Mesodermal cell (in vitro differentiated cells): Measurements from ENCODE around the gene PYGB.

Experiments
- H3K27ac ChIP-seq: 2 replicates; pipeline ENCODE4 v1.7.0; 2013; ENCODE audit warnings: mild to moderate bottlenecking, low read depth, low read length, moderate library complexity; ENCODE audit not compliant: severe bottlenecking
- H3K36me3 ChIP-seq: 2 replicates; pipeline ENCODE4 v1.7.1; 2013; ENCODE audit warnings: mild to moderate bottlenecking, low read length, moderate library complexity; ENCODE audit not compliant: control insufficient read depth, insufficient read depth
- H3K4me1 ChIP-seq: one replicate; pipeline ENCODE4 v1.7.1; 2013; ENCODE audit warnings: mild to moderate bottlenecking, low read length; ENCODE audit not compliant: insufficient read depth, control insufficient read depth, poor library complexity, severe bottlenecking
- H3K4me3 ChIP-seq: 2 replicates; pipeline ENCODE4 v1.7.0; 2013; ENCODE audit warnings: low read length, control low read depth, mild to moderate bottlenecking; ENCODE audit not compliant: insufficient read depth, poor library complexity, severe bottlenecking; ENCODE audit errors: extremely low read depth
- H3K9me3 ChIP-seq: 2 replicates; pipeline ENCODE4 v1.7.1; 2013; ENCODE audit warnings: mild to moderate bottlenecking, low read length, moderate library complexity; ENCODE audit not compliant: control insufficient read depth
- WGBS, 2 experiments: methylation state at CpG; one replicate each; pipeline ENCODE4 v1.1.5; 2013; ENCODE audit warnings: missing lambda C conversion rate in 2 of 2; ENCODE audit not compliant: insufficient coverage in 2 of 2; 5-methylcytosine and 5-hydroxymethylcytosine counted together

Gene PYGB

DNA sequence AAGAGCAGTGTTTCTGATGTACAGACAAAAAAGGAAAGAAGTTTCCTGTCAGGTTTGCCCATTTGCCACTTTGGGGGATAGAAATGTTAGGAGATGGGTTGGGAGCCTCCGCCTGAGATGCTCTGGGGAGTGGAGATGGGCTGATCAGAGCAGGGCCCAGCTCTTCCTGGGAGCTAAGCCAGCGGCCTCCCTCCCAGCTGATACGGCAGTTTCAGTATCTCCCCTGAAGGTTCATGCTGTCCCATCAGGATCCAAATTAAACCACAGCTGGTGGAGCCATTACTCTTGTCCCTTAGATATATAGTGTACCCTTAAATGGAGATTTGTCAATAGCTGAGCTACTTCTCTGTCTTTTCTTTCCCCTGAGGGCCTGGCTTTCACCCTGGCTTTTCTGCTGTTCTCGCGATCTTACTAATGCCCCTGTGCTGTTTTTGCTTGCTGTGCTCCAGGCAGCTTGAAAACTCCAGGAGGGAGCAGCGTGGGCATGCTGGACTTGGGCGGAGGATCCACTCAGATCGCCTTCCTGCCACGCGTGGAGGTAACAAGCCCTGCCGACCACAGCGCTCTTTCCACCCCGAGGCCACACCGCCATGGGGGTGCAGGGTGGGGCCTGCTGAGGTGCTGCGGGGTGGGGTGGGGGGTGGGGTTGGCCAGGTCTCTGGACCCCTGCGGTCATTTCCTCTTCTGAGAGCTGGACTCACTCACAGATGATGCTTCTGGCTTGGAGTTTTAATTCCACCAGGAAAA is 31.5 kb upstream of the PYGB start:
- Histone ChIP-seq H3K4me3 (no peak overlapping the region), H3K27ac (no peak overlapping the region), H3K9me3 (no peaks in the 10 kb centered on the region), H3K36me3 (peaks cover 64% of the 10 kb centered on the region), H3K4me1 (peaks cover 2% of the 10 kb centered on the region)
- 95 to 96% methylated on average over 6 to 12 of the region's 16 CpGs for WGBS, 2 experiments

DNA sequence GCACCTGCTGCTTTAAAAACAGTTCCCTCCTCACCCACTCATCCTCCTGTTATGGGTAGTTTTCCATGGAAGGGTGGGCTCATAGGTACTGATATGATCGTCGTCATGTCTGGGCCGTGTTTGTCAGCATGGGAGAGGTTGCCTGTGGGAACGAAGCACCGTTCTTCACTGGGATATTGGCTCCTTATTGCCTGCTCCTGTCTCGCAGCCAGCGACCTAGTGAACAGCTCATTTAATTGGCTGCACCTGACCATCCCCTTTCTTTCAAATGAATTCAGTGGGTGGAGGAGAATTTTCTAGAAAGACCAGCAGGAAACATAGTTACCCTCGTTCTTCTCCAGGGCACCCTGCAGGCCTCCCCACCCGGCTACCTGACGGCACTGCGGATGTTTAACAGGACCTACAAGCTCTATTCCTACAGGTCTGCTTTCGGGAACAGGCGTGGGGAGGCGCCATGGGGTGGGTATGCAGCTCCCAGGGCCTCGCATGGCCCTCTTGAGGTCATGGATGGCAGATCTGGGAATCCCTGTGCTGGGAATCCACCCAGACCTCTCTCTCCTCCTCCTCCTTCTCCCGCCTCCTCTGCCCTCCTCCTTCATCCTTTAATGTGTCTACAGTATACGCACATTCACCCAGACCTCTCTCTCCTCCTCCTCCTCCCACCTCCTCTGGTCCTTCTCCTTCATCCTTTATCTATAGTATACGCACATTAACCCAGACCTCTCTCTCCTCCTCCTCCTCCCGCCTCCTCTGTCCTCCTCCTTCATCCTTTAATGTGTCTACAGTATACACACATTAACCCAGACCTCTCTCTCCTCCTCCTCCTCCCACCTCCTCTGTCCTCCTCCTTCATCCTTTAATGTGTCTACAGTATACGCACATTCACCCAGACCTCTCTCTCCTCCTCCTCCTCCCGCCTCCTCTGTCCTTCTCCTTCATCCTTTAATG is 30.4 kb upstream of the PYGB start:
- 92 to 94% methylated on average over 15 to 20 of the region's 21 CpGs for WGBS, 2 experiments

DNA sequence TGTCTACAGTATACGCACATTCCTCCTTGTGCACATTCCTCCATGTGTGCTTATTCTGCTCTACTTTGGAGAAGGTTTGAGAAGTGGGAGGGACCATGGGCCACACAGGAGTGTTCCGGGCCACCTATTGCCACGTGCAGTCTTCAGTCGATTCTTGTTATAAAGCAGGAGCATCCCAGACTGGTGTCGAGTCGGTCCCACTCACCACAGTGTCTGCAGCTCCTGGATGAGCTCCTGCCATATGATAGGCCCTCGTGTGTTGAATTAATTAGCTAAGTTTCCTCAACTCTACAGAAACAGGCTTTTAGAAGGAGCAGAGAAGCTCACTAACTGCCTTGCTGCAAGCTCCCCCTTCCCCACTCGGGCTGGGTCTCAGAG is 29.8 kb upstream of the PYGB start:
- WGBS, 2 experiments, result 93 to 94% methylated on average over 6 to 7 of the region's 8 CpGs
- H3K4me1 ChIP-seq, result peaks cover 13% of the 10 kb centered on the region
- H3K27ac ChIP-seq, result no peak overlapping the region
- H3K4me3 ChIP-seq, result no peak overlapping the region
- H3K36me3 ChIP-seq, result peaks cover 52% of the 10 kb centered on the region
- H3K9me3 ChIP-seq, result no peaks in the 10 kb centered on the region

More for the DNA sequence above, 30.4 kb upstream of the PYGB start:
- Histone ChIP-seq H3K4me3 (no peak overlapping the region), H3K36me3 (peaks cover 54% of the 10 kb centered on the region), H3K4me1 (peaks cover 8% of the 10 kb centered on the region), H3K27ac (no peak overlapping the region), H3K9me3 (no peaks in the 10 kb centered on the region)

DNA sequence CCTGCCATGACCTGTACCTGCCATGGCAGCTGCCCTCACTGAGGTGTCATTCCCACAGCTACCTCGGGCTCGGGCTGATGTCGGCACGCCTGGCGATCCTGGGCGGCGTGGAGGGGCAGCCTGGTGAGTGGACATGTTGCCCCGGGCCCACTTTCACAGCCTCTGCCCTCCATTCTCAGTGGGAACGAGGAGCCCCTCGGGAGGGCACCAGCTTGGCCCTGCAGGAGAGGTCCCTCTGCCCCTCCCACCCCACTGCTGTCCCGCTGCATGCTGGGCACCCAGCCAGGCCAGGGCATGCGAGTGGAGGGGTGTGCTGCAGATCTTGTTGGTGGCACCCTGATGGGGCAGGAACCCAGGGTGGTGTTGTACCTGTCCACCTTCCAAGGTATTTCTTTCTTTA is 29.4 kb upstream of the PYGB start:
- H3K4me1 ChIP-seq, result peaks cover 17% of the 10 kb centered on the region
- H3K27ac ChIP-seq, result no peak overlapping the region
- H3K4me3 ChIP-seq, result no peak overlapping the region
- peaks cover 49% of the 10 kb centered on the region for H3K36me3 ChIP-seq
- WGBS, 2 experiments, result 90 to 95% methylated on average over 9 to 12 of the region's 12 CpGs
- H3K9me3 ChIP-seq, result no peaks in the 10 kb centered on the region

DNA sequence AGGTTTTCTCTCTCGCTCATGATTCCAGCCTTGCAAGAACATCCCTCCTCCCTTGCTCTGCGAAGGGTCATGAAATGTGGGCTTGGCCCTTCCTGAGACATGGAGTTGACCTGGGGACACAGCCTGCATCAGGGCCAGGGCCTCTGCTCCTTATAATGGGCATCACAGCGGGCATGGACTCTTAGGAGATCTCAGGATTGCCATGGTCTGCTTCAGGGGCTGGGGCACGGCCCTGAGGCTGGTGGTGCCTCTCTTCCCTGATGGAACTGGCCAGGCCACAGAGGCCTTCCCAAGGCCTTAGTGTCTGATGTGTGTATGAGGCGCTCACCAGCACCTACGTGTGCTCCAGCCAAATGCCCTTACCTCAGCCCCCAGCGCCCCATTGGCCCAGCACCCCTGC is 28.5 kb upstream of the PYGB start:
- H3K27ac ChIP-seq, result no peak overlapping the region
- no peak overlapping the region for H3K4me3 ChIP-seq
- H3K36me3 ChIP-seq, result peaks cover 43% of the 10 kb centered on the region
- H3K4me1 ChIP-seq, result peaks cover 26% of the 10 kb centered on the region
- no peaks in the 10 kb centered on the region for H3K9me3 ChIP-seq
- 93 to 99% methylated on average over 5 to 6 of the region's 7 CpGs for WGBS, 2 experiments

DNA sequence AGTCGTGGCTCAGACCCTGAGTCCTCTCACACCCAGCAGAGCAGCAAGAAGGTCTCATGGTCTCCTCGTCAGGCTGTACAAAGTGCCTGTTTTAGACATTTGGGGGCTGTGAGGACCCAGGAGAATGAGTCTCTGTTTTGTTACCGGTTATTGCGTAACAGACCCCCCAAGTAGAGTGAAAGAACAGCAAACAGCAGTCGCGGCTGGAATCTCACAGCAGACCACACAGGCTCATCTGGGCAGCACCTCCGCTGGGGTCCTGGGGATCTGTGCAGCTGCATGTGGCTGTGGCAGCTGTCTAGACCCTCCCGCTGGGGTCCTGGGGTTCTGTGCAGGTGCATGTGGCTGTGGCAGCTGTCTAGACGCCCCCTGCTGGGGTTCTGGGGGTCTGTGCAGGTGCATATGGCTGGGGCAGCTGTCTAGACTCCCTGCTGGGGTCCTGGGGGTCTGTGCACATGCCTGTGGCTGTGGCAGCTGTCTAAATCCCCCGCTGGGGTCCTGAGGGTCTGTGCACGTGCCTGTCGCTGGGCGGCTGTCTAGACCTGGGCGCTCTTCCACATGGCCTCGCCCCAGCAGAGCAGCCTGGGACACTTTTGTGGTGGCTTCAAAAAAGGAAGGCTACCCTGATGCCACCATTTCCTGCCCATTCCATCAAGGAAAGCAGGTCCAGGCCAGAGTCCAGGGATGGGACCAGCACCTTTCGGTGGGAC is 27.7 kb upstream of the PYGB start:
- Histone ChIP-seq H3K9me3 (no peaks in the 10 kb centered on the region), H3K27ac (no peak overlapping the region), H3K4me1 (peaks cover 26% of the 10 kb centered on the region), H3K36me3 (peaks cover 45% of the 10 kb centered on the region), H3K4me3 (no peak overlapping the region)
- WGBS, 2 experiments, result 88 to 89% methylated on average over 13 to 14 of the region's 16 CpGs

DNA sequence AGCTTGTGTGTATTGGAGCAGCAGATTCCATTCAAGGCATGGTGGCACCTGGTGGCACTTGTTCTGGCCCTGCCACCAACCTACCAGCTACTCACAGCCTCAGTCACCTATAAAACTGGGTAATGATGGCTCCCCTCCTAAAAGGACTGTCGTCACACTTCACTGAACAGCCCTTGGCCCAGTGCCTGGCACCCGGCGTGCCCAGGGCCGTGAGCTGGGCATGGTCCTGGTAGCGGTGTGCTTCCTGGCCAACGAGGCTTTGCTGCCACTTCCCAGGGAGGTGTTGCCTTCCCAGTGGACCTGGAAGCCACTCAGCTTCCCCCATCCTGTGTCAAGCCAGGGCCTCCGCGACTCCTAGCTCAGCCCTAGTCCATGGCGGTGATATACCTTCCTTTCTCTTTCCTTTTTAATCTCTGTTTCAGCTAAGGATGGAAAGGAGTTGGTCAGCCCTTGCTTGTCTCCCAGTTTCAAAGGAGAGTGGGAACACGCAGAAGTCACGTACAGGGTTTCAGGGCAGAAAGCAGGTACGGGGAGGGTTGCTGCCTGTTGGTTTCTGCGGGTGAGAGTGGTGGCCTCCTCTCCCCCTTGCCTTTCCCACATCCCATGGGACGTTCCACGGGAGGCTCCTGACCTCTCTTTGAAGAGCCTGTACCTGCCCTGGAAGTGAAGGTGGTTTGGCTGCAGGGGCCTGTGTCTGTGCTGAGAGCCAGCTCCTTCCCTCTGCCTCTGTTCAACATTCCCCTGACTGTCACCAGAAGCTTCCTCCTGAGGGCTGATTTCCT is 26.9 kb upstream of the PYGB start:
- Histone ChIP-seq H3K36me3 (peaks cover 42% of the 10 kb centered on the region), H3K4me3 (no peak overlapping the region), H3K9me3 (no peaks in the 10 kb centered on the region), H3K27ac (no peak overlapping the region), H3K4me1 (peaks cover 26% of the 10 kb centered on the region)
- WGBS, 2 experiments, result 94 to 100% methylated on average over 6 to 11 of the region's 15 CpGs

DNA sequence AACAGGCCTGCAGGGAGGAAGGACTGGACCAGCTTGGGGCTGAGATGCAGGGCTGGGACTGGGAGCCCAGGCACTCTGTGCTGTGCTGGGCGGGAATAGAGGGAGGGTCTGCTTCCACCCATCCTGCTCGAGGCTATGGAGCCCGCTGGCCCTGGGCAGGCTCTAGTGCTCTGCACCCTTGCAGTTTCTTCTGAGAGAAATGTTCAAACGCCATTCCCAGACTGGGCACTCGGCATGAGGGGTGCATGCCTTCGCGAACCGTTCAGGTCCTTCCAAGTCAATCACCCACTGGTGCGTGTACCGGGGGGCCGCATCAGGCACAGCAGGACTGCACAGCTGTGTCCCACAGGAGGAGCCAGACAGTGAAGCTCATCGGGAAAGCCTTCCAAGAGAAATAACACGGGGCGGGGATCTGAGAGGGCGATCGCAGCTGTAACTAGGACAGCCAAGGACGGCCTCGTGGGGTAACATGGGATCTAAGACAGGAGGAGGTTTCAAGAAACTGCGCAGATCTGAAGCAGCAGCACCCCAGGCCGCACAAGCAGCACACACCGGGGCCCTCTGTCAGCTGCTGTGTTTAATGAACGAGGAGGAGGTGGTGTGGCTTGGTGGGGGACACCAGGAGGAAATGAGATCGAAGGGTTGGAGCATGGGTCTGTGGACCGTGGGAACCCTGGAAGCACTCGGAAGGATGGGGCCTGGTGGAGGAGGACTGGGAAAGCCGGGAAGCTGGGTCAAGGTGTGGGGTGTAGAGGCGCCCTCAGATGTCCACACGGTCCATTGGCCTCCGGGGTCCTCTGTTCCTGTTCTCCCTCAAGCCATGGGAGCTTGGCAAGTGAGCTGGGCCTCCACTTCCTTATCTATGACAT is 26.1 kb upstream of the PYGB start:
- H3K36me3 ChIP-seq, result peaks cover 40% of the 10 kb centered on the region
- WGBS, 2 experiments, result 92 to 93% methylated on average over 23 to 27 of the region's 29 CpGs
- no peak overlapping the region for H3K27ac ChIP-seq
- H3K4me1 ChIP-seq, result peaks cover 34% of the 10 kb centered on the region
- no peak overlapping the region for H3K4me3 ChIP-seq
- H3K9me3 ChIP-seq, result no peaks in the 10 kb centered on the region

DNA sequence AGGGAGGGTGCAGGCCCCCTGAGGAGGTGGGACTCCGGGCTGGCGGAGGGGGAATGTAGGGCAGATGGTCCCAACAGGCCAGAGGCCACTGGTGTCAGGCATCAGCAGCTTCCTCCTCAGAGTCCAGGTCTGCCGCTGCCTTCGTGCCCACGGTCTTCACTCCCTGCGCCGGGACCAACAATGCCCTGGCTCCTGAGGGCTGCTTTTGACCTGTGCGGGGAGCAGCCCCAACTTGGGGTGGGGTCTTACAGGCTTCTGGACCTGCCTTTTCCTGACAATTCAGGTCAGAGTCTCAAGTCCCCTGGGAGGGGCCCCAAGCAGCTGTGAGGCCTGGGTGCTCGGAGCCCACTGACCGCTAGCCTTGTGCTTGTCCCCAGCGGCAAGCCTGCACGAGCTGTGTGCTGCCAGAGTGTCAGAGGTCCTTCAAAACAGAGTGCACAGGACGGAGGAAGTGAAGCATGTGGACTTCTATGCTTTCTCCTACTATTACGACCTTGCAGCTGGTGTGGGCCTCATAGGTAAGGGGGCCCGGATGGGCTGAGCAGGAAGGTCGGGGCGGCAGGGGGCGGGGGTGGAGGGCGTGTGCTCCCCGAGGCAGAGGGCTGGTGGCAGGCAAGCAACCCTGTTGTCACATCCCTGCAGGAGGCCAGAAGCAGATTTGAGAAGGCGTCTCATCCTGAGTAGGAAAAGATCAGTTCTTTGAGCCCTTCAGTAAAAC is 25.3 kb upstream of the PYGB start:
- Histone ChIP-seq H3K27ac (peak overlapping the region; percentile 88), H3K4me1 (peaks cover 42% of the 10 kb centered on the region), H3K36me3 (peaks cover 36% of the 10 kb centered on the region), H3K9me3 (no peaks in the 10 kb centered on the region), H3K4me3 (no peak overlapping the region)
- WGBS, 2 experiments, result 82 to 84% methylated on average over 16 to 19 of the region's 21 CpGs
